HCT116 (cell line): Measurements from ENCODE around the gene PAK6.

Experiments used
- EZH2 ChIP-seq: fragments of 200-600 bp; sonication (generic); IDR thresholded peaks from 2 replicates; pipeline ENCODE4 v1.6.1; 2017; ENCODE audit warnings: antibody characterized with exemption, mixed run types
- POLR2A ChIP-seq: IDR thresholded peaks from 2 replicates; pipeline ENCODE4 v1.7.0; 2011; ENCODE audit warnings: borderline replicate concordance; ENCODE audit not compliant: insufficient read depth, insufficient read length; ENCODE audit errors: extremely low read depth
- POLR2AphosphoS5 ChIP-seq: IDR thresholded peaks from 2 replicates; pipeline ENCODE4 v1.6.1; 2011; ENCODE audit warnings: mild to moderate bottlenecking, low read depth, low read length, moderate library complexity
- RAD21 ChIP-seq: IDR thresholded peaks from 2 replicates; pipeline ENCODE4 v1.6.1; 2012; ENCODE audit warnings: low read depth, mild to moderate bottlenecking
- TF ChIP-seq, protein P1 (sequence below), 3 experiments: fragments of 200-600 bp in 1 of 3; sonication (generic) in 1 of 3; IDR thresholded peaks in 2 of 3; conservative IDR thresholded peaks in 1 of 3; 2 replicates each; pipeline ENCODE4 v1.5.1; 2012 to 2017; ENCODE audit warnings: low read depth in 2 of 3, low read length in 2 of 3, antibody characterized with exemption in 1 of 3, borderline replicate concordance in 1 of 3, control low read depth in 1 of 3, mild to moderate bottlenecking in 1 of 3, mixed read lengths in 1 of 3, mixed run types in 1 of 3, moderate library complexity in 1 of 3; ENCODE audit not compliant: insufficient read depth in 1 of 3
- TF ChIP-seq, protein P2 (sequence below): IDR thresholded peaks from 2 replicates; pipeline ENCODE4 v1.6.1; 2011; ENCODE audit warnings: mild to moderate bottlenecking, low read length, moderate library complexity; ENCODE audit not compliant: insufficient replicate concordance; ENCODE audit errors: extremely low read depth

DNA sequence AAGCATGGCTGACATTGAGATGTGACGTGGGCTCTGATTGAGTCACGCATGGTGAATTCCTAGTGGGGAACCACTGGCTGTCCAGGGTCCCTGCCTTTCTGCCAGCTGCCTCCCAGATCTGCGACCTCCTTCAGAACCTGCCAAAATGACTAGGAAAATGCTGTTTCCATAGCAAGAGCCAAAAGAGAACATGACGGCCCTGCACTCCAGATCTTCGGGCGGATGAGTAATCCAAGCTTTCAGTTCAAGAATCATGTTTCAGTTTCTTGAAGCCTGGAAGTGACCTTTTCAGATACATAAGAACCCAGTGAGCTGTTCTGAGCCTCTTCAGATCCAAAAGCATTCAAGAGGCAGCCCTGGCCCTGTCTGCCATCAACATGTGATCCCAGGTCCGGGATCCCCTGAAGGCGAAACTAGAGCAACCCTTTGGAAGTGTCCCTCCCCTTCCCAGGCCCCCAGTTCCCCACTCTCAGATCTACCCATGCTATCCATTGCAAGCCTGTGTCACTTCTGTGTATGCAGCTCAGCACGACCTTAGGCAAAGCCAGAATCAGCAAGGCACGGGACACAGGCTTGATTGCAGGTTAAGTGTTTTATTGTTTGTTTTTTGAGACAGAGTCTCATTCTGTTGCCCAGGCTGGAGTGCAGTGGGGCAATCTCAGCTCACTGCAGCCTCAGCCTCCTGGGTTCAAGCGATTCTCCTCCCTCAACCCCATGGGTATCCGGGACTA is 24.3 kb downstream of the PAK6 start:
- TF ChIP-seq POLR2AphosphoS5 (no peak), EZH2 (no peak), POLR2A (no peak), RAD21 (no peak)
- TF ChIP-seq, protein P1, sequence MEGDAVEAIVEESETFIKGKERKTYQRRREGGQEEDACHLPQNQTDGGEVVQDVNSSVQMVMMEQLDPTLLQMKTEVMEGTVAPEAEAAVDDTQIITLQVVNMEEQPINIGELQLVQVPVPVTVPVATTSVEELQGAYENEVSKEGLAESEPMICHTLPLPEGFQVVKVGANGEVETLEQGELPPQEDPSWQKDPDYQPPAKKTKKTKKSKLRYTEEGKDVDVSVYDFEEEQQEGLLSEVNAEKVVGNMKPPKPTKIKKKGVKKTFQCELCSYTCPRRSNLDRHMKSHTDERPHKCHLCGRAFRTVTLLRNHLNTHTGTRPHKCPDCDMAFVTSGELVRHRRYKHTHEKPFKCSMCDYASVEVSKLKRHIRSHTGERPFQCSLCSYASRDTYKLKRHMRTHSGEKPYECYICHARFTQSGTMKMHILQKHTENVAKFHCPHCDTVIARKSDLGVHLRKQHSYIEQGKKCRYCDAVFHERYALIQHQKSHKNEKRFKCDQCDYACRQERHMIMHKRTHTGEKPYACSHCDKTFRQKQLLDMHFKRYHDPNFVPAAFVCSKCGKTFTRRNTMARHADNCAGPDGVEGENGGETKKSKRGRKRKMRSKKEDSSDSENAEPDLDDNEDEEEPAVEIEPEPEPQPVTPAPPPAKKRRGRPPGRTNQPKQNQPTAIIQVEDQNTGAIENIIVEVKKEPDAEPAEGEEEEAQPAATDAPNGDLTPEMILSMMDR (IDR thresholded peaks at IDR 0.05 in 2 of 3, conservative IDR thresholded peaks at IDR 0.05 in 1 of 3; ENCODE audit: borderline replicate concordance in 1 of 3, insufficient read depth in 1 of 3, low read depth in 2 of 3, low read length in 2 of 3): no peak
- TF ChIP-seq, protein P2, sequence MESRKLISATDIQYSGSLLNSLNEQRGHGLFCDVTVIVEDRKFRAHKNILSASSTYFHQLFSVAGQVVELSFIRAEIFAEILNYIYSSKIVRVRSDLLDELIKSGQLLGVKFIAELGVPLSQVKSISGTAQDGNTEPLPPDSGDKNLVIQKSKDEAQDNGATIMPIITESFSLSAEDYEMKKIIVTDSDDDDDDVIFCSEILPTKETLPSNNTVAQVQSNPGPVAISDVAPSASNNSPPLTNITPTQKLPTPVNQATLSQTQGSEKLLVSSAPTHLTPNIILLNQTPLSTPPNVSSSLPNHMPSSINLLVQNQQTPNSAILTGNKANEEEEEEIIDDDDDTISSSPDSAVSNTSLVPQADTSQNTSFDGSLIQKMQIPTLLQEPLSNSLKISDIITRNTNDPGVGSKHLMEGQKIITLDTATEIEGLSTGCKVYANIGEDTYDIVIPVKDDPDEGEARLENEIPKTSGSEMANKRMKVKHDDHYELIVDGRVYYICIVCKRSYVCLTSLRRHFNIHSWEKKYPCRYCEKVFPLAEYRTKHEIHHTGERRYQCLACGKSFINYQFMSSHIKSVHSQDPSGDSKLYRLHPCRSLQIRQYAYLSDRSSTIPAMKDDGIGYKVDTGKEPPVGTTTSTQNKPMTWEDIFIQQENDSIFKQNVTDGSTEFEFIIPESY: no peak
